IPS DF 6.9 (cell line): Measurements from ENCODE around the gene SMIM10.
"Not testable (repeated sequence)": the region's sequence is repeated elsewhere in the genome, so short reads cannot be mapped to it uniquely, and the experiment has no call there.

Experiments used
- DNase-seq: peaks from one replicate; pipeline ENCODE4 v3.0.0-alpha.2; 2013; ENCODE audit warnings: low read depth, low spot score
- H3K27ac ChIP-seq: one replicate; pipeline ENCODE4 v1.5.1; 2013; ENCODE audit warnings: low read length, control low read depth
- H3K27me3 ChIP-seq: 2 replicates; pipeline ENCODE4 v1.6.1; 2013; ENCODE audit warnings: mild to moderate bottlenecking, low read length; ENCODE audit not compliant: control insufficient read depth, insufficient read depth
- H3K36me3 ChIP-seq: 2 replicates; pipeline ENCODE4 v1.6.1; 2013; ENCODE audit warnings: low read length; ENCODE audit not compliant: control insufficient read depth, insufficient read depth
- H3K4me1 ChIP-seq: 2 replicates; pipeline ENCODE4 v1.6.1; 2013; ENCODE audit warnings: low read length; ENCODE audit not compliant: control insufficient read depth, insufficient read depth
- H3K4me3 ChIP-seq: 2 replicates; pipeline ENCODE4 v1.5.1; 2013; ENCODE audit warnings: mild to moderate bottlenecking, low read length
- H3K9me3 ChIP-seq: 2 replicates; pipeline ENCODE4 v1.6.1; 2013; ENCODE audit warnings: low read length, inconsistent platforms; ENCODE audit not compliant: control insufficient read depth, insufficient read depth
- WGBS: extraction: QIAGEN DNeasy Blood & Tissue Kit; methylation state at CpG from one replicate; pipeline ENCODE4 v1.1.7; 2013; ENCODE audit warnings: mixed read lengths, missing lambda C conversion rate; ENCODE audit not compliant: insufficient read length, insufficient coverage; 5-methylcytosine and 5-hydroxymethylcytosine counted together

SMIM10 gene

GRCh38 chrX:134990801-134991481 is at the start of gene SMIM10:
TSS of gene SMIM10 (plus strand) at chrX:134990991. CDS start at chrX:134991096, 105 bp downstream.
- no CpG with 5 or more reads among the region's 45 CpGs for WGBS
- peak within 1 kb of the TSS; percentile 39; the same call in 1 of the 2 replicates for H3K4me3 ChIP-seq

DNA sequence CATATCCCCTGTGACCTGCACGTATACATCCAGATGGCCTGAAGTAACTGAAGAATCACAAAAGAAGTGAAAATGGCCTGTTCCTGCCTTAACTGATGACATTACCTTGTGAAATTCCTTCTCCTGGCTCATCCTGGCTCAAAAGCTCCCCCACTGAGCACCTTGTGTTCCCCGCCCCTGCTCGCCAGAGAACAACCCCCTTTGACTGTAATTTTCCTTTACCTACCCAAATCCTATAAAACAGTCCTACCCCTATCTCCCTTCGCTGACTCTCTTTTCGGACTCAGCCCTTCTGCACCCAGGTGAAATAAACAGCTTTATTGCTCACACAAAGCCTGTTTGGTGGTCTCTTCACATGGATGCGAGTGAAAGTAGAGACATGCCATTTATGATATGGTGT is 44.4 kb upstream of the SMIM10 start:
- H3K27me3 ChIP-seq, H3K36me3 ChIP-seq, DNase-seq, H3K4me1 ChIP-seq, H3K27ac ChIP-seq, H3K9me3 ChIP-seq, H3K4me3 ChIP-seq: not testable (repeated sequence)
- no CpG with 5 or more reads among the region's 6 CpGs for WGBS

More at GRCh38 chrX:134990801-134991481, at the start of gene SMIM10:
- Histone ChIP-seq H3K4me1 (no peaks in the 10 kb centered on the region), H3K36me3 (no peaks in the 10 kb centered on the region), H3K9me3 (no peaks in the 10 kb centered on the region), H3K27ac (no peak within 1 kb of the TSS), H3K27me3 (no peaks in the 10 kb centered on the region)
- DNase-seq: no peak

- WGBS: no CpG with 5 or more reads among the region's 3 CpGs
- no peak overlapping the region for H3K4me3 ChIP-seq
- DNase-seq: no peak
- H3K36me3 ChIP-seq: no peaks in the 10 kb centered on the region
- H3K9me3 ChIP-seq: no peaks in the 10 kb centered on the region
- H3K4me1 ChIP-seq: no peaks in the 10 kb centered on the region; the same call in 1 of the 2 replicates
- no peaks in the 10 kb centered on the region for H3K27me3 ChIP-seq
- no peak overlapping the region for H3K27ac ChIP-seq
These were observed 42.2 kb upstream of the SMIM10 start for GRCh38 chrX:134948333-134949241.

- Histone ChIP-seq H3K9me3 (no peaks in the 10 kb centered on the region), H3K27ac (no peak overlapping the region), H3K4me1 (no peaks in the 10 kb centered on the region; the same call in 1 of the 2 replicates), H3K36me3 (no peaks in the 10 kb centered on the region), H3K4me3 (no peak overlapping the region), H3K27me3 (no peaks in the 10 kb centered on the region)
- DNase-seq: no peak
- no CpG with 5 or more reads among the region's 3 CpGs for WGBS
These were observed 41.5 kb upstream of the SMIM10 start for GRCh38 chrX:134949271-134949670.

DNA sequence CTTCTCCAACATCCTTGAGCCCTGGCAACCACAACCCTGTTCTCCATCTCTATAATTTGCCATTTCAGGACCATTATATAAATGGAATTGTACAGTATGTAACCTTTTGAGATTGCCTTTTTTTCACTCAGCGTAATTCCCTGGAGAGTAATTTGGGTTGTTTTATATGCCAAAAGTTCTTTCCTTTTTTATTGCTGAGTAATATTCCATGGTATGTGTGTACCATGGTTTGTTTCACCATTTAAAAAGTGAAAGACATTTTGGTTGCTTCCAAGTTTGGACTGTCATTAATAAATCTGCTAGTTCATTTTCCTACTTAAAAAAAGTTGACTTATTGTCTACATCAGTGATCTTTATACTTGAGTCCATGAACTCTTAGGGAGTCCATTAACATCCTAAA is 33.0 kb upstream of the SMIM10 start:
- no CpG with 5 or more reads among the region's 1 CpG for WGBS
- no peak for DNase-seq

GRCh38 chrX:134960366-134960765 is 30.4 kb upstream of the SMIM10 start:
- not testable (repeated sequence) for H3K9me3 ChIP-seq, DNase-seq, H3K27me3 ChIP-seq, H3K27ac ChIP-seq, H3K36me3 ChIP-seq, H3K4me3 ChIP-seq, H3K4me1 ChIP-seq
- no CpG with 5 or more reads among the region's 26 CpGs for WGBS

More for the DNA sequence above, 33.0 kb upstream of the SMIM10 start:
- no peaks in the 10 kb centered on the region for H3K36me3 ChIP-seq
- H3K4me3 ChIP-seq: no peak overlapping the region
- no peaks in the 10 kb centered on the region for H3K27me3 ChIP-seq
- no peak overlapping the region for H3K27ac ChIP-seq
- H3K4me1 ChIP-seq: no peaks in the 10 kb centered on the region
- H3K9me3 ChIP-seq: no peaks in the 10 kb centered on the region

- no peak overlapping the region for H3K4me3 ChIP-seq
- no peaks in the 10 kb centered on the region for H3K36me3 ChIP-seq
- no peaks in the 10 kb centered on the region for H3K9me3 ChIP-seq
- H3K27me3 ChIP-seq: no peaks in the 10 kb centered on the region
- WGBS: no CpG with 5 or more reads among the region's 2 CpGs
- DNase-seq: no peak
- H3K4me1 ChIP-seq: no peaks in the 10 kb centered on the region
- H3K27ac ChIP-seq: no peak overlapping the region
These were observed 27.8 kb upstream of the SMIM10 start for GRCh38 chrX:134963041-134963440.

- Histone ChIP-seq H3K9me3 (no peaks in the 10 kb centered on the region), H3K4me3 (no peak overlapping the region), H3K4me1 (no peaks in the 10 kb centered on the region), H3K27me3 (no peaks in the 10 kb centered on the region), H3K36me3 (no peaks in the 10 kb centered on the region), H3K27ac (no peak overlapping the region)
- no peak for DNase-seq
- no CpG with 5 or more reads among the region's 1 CpG for WGBS
These were observed 21.1 kb upstream of the SMIM10 start for GRCh38 chrX:134969726-134970125.

- H3K36me3 ChIP-seq: no peaks in the 10 kb centered on the region
These were observed 18.9 kb upstream of the SMIM10 start for GRCh38 chrX:134971926-134972325.

GRCh38 chrX:134975516-134975915 is 15.3 kb upstream of the SMIM10 start:
- no peaks in the 10 kb centered on the region for H3K4me1 ChIP-seq
- no CpG with 5 or more reads among the region's 1 CpG for WGBS
- no peak overlapping the region for H3K4me3 ChIP-seq
- no peaks in the 10 kb centered on the region for H3K9me3 ChIP-seq
- no peaks in the 10 kb centered on the region for H3K27me3 ChIP-seq
- H3K27ac ChIP-seq: no peak overlapping the region
- no peak for DNase-seq
- no peaks in the 10 kb centered on the region for H3K36me3 ChIP-seq

More at GRCh38 chrX:134971926-134972325, 18.9 kb upstream of the SMIM10 start:
- Histone ChIP-seq H3K9me3 (no peaks in the 10 kb centered on the region), H3K4me3 (no peak overlapping the region), H3K27ac (no peak overlapping the region), H3K27me3 (no peaks in the 10 kb centered on the region), H3K4me1 (no peaks in the 10 kb centered on the region)
- WGBS: no CpG with 5 or more reads among the region's 3 CpGs
- no peak for DNase-seq
